Urinary bladder (tissue), 4 donors: ENCODE measurements around the gene TRAPPC4. TPM values are rescaled to one million over a fixed set of nuclear protein-coding genes. Genes with fewer than 3 reads are reported as not detected.
"Not testable (repeated sequence)": the region's sequence is repeated elsewhere in the genome, so short reads cannot be mapped to it uniquely, and the experiment has no call there.

Experiments used
- DNase-seq: peaks from one replicate; pipeline ENCODE4 v3.0.0-alpha.2; 2015; ENCODE audit errors: extremely low spot score
- H3K27ac ChIP-seq: one replicate; pipeline ENCODE4 v1.5.1; 2013; ENCODE audit warnings: low read depth, mild to moderate bottlenecking, moderate library complexity
- H3K36me3 ChIP-seq: one replicate; pipeline ENCODE4 v1.6.1; 2013; ENCODE audit warnings: mild to moderate bottlenecking, moderate library complexity; ENCODE audit not compliant: insufficient read depth
- H3K4me1 ChIP-seq: one replicate; pipeline ENCODE4 v1.6.1; 2013; ENCODE audit warnings: mild to moderate bottlenecking, moderate library complexity; ENCODE audit not compliant: insufficient read depth
- H3K4me3 ChIP-seq: one replicate; pipeline ENCODE4 v1.5.1; 2013; ENCODE audit warnings: low read depth, low read length
- WGBS: extraction: QIAGEN DNeasy Blood & Tissue Kit; methylation state at CpG from one replicate; pipeline ENCODE4 v1.1.7; 2013; 5-methylcytosine and 5-hydroxymethylcytosine counted together
- polyA plus RNA-seq: library from polyadenylated mRNA; stranded (reverse); fragments of 200-250 nt; gene quantifications from one replicate; pipeline ENCODE4 v1.2.3, GENCODE V29; 2013
- small RNA-seq: library from RNA; depleted of rRNA; stranded (forward); fragments of <200 nt; gene quantifications from one replicate; pipeline ENCODE3, GENCODE V24; 2014
- total RNA-seq: library from RNA; depleted of rRNA; stranded (reverse); fragments of >200 nt; gene quantifications from one replicate; pipeline ENCODE4 v1.2.3, GENCODE V29; 2014
- donor health status: healthy with polysubstance abuse.
- donor health status: healthy.

The TRAPPC4 gene
- total and polyA plus RNA-seq, 2 donors = 40.6 to 59.3 TPM

DNA sequence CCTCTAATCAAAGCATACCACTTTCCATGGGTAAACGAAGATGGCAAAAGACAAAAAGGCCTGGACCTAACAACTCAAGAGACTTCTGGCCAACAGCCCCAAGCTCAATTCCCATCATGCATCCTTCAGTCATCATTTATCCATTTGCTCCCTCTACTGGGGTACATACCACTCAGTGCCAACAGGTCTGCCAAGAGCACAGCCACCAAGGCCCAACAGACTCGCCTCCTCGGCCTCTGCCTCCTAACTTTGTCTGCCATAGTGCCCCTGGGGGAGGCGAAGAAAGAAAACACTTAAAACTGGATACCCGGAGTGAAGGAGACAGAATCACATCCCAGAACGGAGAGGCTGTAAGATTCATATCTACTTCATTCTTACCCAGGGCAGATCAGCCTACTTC, 37.3 kb downstream of the TRAPPC4 start:
- Histone ChIP-seq H3K4me3 (peak overlapping the region; percentile 92), H3K27ac (no peak overlapping the region), H3K36me3 (no peaks in the 10 kb centered on the region), H3K4me1 (peaks cover 2% of the 10 kb centered on the region)
- DNase-seq = no peak
- WGBS = 45% methylated on average over 6 of the region's 6 CpGs

DNA sequence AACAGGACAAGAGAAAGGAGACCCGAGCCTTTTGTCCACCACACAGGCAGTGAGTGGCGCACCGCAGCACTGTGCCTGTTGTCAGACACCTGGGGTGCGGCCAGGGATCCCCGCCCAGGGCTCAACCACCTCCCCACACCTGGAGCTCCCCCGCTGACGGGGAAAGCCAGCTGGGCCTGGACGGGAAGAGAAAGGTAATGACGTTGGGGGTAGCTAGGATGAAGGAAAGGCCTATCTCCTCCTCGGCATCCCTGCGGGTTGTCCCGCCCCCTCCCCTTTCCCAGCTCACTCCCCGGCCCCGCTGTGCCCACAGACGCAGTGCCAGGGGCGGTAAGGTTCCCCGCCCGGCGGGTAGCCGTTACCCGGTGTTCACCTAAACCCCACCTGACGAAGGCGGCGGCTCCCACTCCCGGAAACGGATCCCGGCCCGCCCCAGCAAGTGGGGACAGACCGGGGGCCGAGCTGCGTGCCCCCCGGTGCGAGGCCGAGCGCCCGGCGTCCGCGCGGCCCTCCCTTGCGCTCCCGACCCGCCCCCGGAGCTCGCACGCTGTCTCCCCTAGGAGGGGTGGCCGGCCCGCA, 37.9 kb downstream of the TRAPPC4 start:
- DNase-seq = no peak
- peaks cover 2% of the 10 kb centered on the region for H3K4me1 ChIP-seq
- peak overlapping the region; percentile 92 for H3K4me3 ChIP-seq
- H3K36me3 ChIP-seq = no peaks in the 10 kb centered on the region
- WGBS = under 1% methylated on average over 48 of the region's 48 CpGs
- H3K27ac ChIP-seq = peak overlapping the region; percentile 80

DNA sequence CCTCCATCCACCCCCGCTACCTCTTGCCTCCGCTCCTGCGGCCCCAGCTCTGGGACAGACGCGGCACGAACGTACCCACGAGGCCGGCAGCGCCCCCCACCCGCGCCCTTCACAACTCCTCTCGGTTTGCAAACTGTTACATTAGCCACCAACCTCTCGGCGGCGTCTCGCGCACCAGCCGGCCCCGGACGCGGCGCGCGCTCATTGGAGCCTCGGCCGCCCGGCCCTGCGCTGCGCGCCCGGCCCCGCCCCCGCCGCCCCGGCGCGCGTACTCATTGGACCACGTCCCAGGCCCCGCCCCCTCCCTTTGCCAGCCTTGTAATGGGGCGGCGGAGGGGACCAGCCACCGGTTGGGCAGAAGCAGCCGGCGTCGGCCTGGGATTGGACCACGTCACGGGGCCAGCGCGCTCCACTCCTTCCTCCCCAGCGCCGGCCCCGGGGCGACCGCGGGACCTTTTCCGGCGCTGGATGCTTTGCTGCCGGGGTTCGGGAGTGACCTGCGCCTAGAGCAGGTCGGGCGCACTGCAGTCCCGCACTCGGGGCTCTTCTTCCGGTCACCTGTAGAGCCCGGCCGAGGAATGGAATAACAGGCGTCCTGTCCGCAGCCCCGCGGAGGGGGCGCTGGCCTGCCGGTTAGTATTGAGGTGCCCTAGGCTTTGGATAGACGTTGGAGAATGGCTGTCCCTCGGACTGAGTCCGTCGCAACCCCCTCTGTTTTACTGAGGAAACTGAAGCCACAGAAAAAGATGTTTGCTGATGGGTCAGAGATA, 38.6 kb downstream of the TRAPPC4 start, which contains the start of gene HYOU1:
Gene HYOU1, minus strand, starts transcription at position 206 of the 770 bp plus-strand sequence. CDS start 1,045 bp downstream, outside the sequence.
- peak; percentile 91 for DNase-seq
- H3K27ac ChIP-seq = peak within 1 kb of the TSS; percentile 84
- no peaks in the 10 kb centered on the region for H3K36me3 ChIP-seq
- peak within 1 kb of the TSS; percentile 92 for H3K4me3 ChIP-seq
- peaks cover 2% of the 10 kb centered on the region for H3K4me1 ChIP-seq
- under 1% methylated on average over 79 of the region's 79 CpGs for WGBS

DNA sequence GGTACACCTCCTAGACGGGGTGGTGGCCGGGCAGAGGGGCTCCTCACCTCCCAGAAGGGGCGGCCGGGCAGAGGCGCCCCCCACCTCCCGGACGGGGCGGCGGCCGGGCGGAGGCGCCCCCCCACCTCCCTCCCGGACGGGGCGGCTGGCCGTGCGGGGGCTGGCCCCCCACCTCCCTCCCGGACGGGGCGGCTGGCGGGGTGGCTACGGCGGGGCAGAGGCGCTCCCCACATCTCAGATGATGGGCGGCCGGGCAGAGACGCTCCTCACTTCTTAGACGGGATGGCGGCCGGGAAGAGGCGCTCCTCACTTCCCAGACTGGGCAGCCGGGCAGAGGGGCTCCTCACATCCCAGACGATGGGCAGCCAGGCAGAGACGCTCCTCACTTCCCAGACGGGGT, 40.6 kb downstream of the TRAPPC4 start:
- WGBS = 87% methylated on average over 27 of the region's 35 CpGs
- not testable (repeated sequence) for H3K4me1 ChIP-seq, H3K4me3 ChIP-seq, H3K36me3 ChIP-seq, DNase-seq, H3K27ac ChIP-seq

DNA sequence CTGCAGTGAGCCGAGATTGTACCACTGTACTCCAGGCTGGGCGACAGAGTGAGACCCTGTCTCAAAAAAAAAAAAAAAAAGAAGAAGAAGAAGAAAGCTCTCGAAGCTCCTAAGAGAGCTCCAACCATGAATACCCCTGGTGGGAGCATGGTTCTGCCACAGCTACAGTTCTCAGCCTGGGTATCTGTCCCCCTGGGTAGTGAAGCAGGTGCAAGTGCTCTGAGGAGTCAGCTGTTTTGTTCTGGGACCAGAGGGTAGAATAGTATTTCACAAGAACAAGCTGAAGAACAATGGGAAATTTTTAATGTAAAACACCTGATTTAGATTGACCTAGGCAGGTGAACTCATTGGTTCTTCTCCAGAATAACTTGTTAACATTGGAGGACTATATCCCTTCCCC, 42.7 kb downstream of the TRAPPC4 start:
- Histone ChIP-seq H3K36me3 (no peaks in the 10 kb centered on the region), H3K4me3 (no peak overlapping the region), H3K4me1 (no peaks in the 10 kb centered on the region), H3K27ac (no peak overlapping the region)
- 97% methylated on average over 3 of the region's 3 CpGs for WGBS
- no peak for DNase-seq

DNA sequence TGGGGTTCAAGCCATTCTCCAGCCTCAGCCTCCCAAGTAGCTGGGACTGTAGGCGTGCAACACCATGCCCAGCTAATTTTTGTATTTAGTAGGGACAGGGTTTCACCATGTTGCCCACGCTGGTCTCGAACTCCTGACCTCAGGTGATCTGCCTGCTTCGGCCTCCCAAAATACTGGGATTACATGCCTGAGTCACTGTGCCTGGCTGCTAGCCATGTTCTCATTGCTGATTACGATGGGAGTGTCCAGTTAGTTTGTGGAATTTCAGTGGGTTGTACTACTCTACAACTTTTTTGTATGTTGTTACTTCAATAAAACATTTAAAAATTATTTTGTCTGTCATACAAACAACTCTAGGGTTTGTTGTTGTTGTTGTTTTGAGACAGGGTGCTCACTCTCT, 44.2 kb downstream of the TRAPPC4 start:
- H3K4me1 ChIP-seq = no peaks in the 10 kb centered on the region
- H3K4me3 ChIP-seq = no peak overlapping the region
- no peak overlapping the region for H3K27ac ChIP-seq
- 54% methylated on average over 5 of the region's 5 CpGs for WGBS
- no peaks in the 10 kb centered on the region for H3K36me3 ChIP-seq
- DNase-seq = no peak

DNA sequence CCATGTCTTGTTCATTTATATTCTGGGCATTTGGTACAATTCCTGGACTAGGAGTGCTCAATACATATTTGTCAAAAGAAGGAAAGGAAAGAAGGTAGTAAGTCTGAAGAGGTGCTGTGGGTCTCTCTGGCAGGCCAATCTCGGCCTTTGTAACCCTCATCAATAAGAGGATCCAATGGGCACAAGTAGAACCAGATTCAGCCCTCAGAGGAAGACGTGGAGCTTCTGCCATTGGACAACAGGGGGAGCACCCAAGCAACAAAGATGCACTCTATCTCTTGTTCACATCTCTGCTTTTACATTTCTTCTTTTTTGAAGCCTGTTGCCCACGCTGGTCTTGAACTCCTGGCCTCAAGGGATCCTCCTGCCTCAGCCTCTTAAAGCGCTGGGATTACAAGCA, 46.8 kb downstream of the TRAPPC4 start:
- no peak overlapping the region for H3K27ac ChIP-seq

DNA sequence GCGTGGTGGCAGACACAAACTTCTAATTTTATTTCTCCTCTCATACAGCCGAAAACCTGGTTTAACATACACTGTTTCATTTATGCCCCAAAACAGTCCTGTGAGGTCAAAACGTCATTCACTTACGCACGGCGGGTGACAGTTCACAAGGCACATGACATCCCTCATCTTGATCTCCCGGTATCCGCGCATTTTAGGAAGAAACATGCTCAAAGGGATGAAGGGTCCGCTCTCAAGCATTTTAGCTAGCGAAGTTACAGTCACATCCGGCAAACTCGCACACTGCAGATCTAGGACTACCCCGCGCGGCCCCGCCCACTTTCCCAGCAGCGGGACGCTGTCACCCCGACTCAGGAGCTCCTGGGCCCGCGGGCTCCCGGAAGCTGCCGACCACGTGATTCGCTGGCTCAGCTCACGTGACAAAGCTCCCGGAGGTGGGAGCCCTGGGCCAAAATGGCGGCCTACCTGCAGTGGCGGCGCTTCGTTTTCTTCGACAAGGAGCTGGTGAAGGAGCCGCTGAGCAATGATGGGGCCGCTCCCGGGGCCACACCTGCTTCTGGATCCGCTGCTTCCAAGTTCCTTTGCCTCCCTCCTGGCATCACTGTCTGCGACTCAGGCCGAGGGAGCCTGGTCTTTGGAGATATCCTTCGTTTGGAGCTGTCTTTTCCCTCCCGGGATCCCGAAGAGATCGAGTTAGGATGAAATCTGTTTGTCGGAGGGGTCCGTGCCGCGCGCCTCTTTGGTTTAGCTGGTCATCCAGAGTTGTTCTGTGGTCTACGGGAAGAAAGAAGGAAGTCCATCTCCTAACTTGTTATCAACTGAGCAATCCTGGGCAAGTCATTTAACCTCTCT, 49.0 kb downstream of the TRAPPC4 start, which contains the start of gene VPS11:
Gene VPS11, plus strand, starts transcription at position 448 of the 852 bp plus-strand sequence. Its CDS starts 6 bp downstream, at position 454.
- Histone ChIP-seq H3K27ac (peak within 1 kb of the TSS; percentile 78), H3K36me3 (peaks cover 3% of the 10 kb centered on the region), H3K4me1 (no peaks in the 10 kb centered on the region), H3K4me3 (peak within 1 kb of the TSS; percentile 71)
- under 1% methylated on average over 49 of the region's 49 CpGs for WGBS
- DNase-seq = peak; percentile 87

More for the DNA sequence above, 46.8 kb downstream of the TRAPPC4 start:
- Histone ChIP-seq H3K36me3 (no peaks in the 10 kb centered on the region), H3K4me3 (no peak overlapping the region), H3K4me1 (no peaks in the 10 kb centered on the region)
- DNase-seq = no peak
- WGBS = 58% methylated on average over 4 of the region's 4 CpGs

Small RNA genes within 50 kb of the gene (small RNA-seq; reads per million reads assigned to genes)
- gene AP003392.2 (not detected), gene RF00017 (not detected), gene RF00019 (not detected)

Other genes with a start within 250 kb of the TRAPPC4 start
- gene DDX6, start 227.6 kb upstream of the TRAPPC4 start, total RNA-seq = 212 TPM
- 33.3 TPM for gene DDX6, start 227.6 kb upstream of the TRAPPC4 start, polyA plus RNA-seq
- not detected for gene CXCR5, start 134.9 kb upstream of the TRAPPC4 start, total RNA-seq
- 0.38 TPM for gene CXCR5, start 134.9 kb upstream of the TRAPPC4 start, polyA plus RNA-seq
- 15.1 TPM for gene BCL9L, start 92.8 kb upstream of the TRAPPC4 start, total RNA-seq
- 48.1 TPM for gene BCL9L, start 92.8 kb upstream of the TRAPPC4 start, polyA plus RNA-seq
- 38.2 TPM for gene UPK2, start 62.5 kb upstream of the TRAPPC4 start, total RNA-seq
- 33.8 TPM for gene UPK2, start 62.5 kb upstream of the TRAPPC4 start, polyA plus RNA-seq
- gene FOXR1, start 47.0 kb upstream of the TRAPPC4 start, total RNA-seq = not detected
- not detected for gene FOXR1, start 47.0 kb upstream of the TRAPPC4 start, polyA plus RNA-seq
- gene CENATAC, start 20.6 kb upstream of the TRAPPC4 start, total RNA-seq = 34.3 TPM
- gene CENATAC, start 20.6 kb upstream of the TRAPPC4 start, polyA plus RNA-seq = 12.8 TPM
- 904 TPM for gene RPS25, start 423 bp upstream of the TRAPPC4 start, total RNA-seq
- gene RPS25, start 423 bp upstream of the TRAPPC4 start, polyA plus RNA-seq = 1,476 TPM
- gene SLC37A4, start 12.1 kb downstream of the TRAPPC4 start, total RNA-seq = 5.2 TPM
- gene SLC37A4, start 12.1 kb downstream of the TRAPPC4 start, polyA plus RNA-seq = 9.8 TPM
- gene HYOU1, start 38.4 kb downstream of the TRAPPC4 start, total RNA-seq = 32.4 TPM
- gene HYOU1, start 38.4 kb downstream of the TRAPPC4 start, polyA plus RNA-seq = 43.8 TPM
- 20.2 TPM for gene VPS11, start 49.1 kb downstream of the TRAPPC4 start, total RNA-seq
- 41.9 TPM for gene VPS11, start 49.1 kb downstream of the TRAPPC4 start, polyA plus RNA-seq
- 6.5 TPM for gene HMBS, start 66.1 kb downstream of the TRAPPC4 start, total RNA-seq
- 19.0 TPM for gene HMBS, start 66.1 kb downstream of the TRAPPC4 start, polyA plus RNA-seq
- gene DPAGT1, start 83.1 kb downstream of the TRAPPC4 start, total RNA-seq = 12.1 TPM
- gene DPAGT1, start 83.1 kb downstream of the TRAPPC4 start, polyA plus RNA-seq = 29.1 TPM
- 3.4 TPM for gene C2CD2L, start 88.6 kb downstream of the TRAPPC4 start, total RNA-seq
- 9.8 TPM for gene C2CD2L, start 88.6 kb downstream of the TRAPPC4 start, polyA plus RNA-seq
- 16.5 TPM for gene HINFP, start 102.8 kb downstream of the TRAPPC4 start, total RNA-seq
- gene HINFP, start 102.8 kb downstream of the TRAPPC4 start, polyA plus RNA-seq = 17.6 TPM
- gene ABCG4, start 130.3 kb downstream of the TRAPPC4 start, total RNA-seq = 0.95 TPM
- gene ABCG4, start 130.3 kb downstream of the TRAPPC4 start, polyA plus RNA-seq = 0.18 TPM
- gene NLRX1, start 150.0 kb downstream of the TRAPPC4 start, total RNA-seq = 11.7 TPM
- 24.3 TPM for gene NLRX1, start 150.0 kb downstream of the TRAPPC4 start, polyA plus RNA-seq
- 0.74 TPM for gene NHERF4, start 166.7 kb downstream of the TRAPPC4 start, total RNA-seq
- 0.28 TPM for gene NHERF4, start 166.7 kb downstream of the TRAPPC4 start, polyA plus RNA-seq
- 15.5 TPM for gene CBL, start 187.6 kb downstream of the TRAPPC4 start, total RNA-seq
- 8.0 TPM for gene CBL, start 187.6 kb downstream of the TRAPPC4 start, polyA plus RNA-seq